Measurements from ENCODE around the gene KRTAP20-3.

The KRTAP20-3 gene

GRCh38 chr21:30680586-30680985 is 37.9 kb downstream of the KRTAP20-3 start:
- DNase-seq (ENCODE audit: low read depth in 3 of 3) = no peak

- DNase-seq (ENCODE audit: low read depth in 3 of 3) = no peak
Measured at GRCh38 chr21:30684506-30684905, 41.8 kb downstream of the KRTAP20-3 start.

GRCh38 chr21:30689822-30690221 is 47.2 kb downstream of the KRTAP20-3 start:
- no peak for DNase-seq (ENCODE audit: low read depth in 3 of 3)

Data from stimulated activated CD4-positive, alpha-beta T cell treated with anti-CD3 and anti-CD28 coated beads, TNF-alpha, amount 100 ng/mL, for 48 hours (primary cell).